ENCODE measurements around the gene AUTS2. TPM values are rescaled to one million over a fixed set of nuclear protein-coding genes. Genes with fewer than 3 reads are reported as not detected.

The AUTS2 gene
- polyA plus RNA-seq, 1 donor = 110 TPM

DNA sequence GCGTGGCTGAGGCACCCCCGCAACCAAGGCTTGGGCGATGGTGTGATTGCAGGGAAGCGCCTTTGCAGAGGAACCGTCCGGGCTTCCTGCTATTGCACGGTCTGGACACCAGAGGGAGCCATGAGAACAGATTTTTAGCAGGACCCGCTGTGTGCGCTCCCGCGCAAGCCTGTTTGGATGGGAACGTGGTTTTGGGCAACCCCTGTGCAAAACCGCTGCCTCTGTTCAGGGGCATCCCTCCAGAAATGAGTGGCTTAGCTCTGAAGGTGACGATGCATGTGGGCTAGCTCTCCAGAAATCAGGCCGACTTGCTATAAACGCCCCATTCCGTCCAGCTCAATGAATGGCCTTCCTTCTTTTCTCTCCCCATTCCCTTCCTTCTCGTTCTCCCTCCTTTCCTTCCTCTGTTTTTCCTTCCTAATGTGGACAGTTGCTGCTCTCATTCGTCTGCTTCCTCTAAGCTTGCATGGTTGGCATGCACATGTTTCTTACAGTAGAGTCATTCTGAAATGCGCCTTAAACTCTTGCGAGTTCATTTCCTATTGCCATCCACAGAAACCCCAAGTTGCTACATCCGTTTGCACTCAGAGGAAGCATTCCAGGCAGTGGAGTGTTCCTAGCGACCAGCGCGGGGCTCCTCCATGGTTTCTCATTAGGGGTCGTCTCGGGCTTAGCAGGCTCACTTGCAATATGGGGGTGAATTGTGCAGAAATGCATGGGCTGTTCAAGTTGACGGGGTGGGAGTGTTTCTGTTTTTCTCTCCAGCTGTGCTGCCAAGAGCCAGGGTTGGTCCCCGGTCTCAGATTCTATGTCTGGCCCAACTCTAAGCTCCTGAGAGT, 1231.2 kb downstream of the AUTS2 start:
- DNase-seq = peak; percentile 28

DNA sequence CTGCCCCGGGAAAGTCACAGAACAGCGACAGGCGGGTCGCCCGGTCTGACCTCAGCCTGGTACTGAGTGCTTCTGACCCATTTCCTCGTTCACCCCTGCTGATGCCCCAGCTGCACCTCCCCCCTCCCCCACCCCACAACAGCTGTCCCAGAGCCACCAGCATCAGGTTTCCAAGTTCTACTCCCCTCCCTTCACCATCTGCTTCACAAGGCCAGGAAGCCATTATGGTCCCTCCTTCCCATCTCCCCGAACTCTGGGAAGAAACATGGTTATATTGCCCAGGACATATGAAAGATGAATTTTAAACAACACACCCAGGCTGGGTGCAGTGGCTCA, 1231.8 kb downstream of the AUTS2 start:
- DNase-seq = no peak

- no peak for DNase-seq
These were observed 1232.2 kb downstream of the AUTS2 start for GRCh38 chr7:70830426-70830825.

GRCh38 chr7:70833726-70834125, 1235.5 kb downstream of the AUTS2 start:
- DNase-seq = no peak

DNA sequence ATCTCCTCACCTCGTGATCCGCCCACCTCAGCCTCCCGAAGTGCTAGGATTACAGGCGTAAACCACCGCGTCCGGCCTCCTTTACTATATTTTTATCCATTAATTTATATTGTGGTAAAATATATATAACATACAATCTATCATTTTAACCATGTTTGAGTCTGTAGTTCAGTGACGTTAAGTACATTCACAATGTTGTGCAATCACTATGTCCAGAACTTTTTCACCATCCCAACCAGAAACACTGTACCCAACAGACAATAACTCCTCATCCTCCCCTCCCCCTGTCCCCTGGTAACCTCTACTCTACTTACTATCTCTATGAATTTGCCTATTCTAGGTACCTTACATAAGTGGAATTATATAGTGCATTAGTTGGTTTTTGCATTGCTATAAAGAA, 1236.1 kb downstream of the AUTS2 start:
- no peak for DNase-seq

DNA sequence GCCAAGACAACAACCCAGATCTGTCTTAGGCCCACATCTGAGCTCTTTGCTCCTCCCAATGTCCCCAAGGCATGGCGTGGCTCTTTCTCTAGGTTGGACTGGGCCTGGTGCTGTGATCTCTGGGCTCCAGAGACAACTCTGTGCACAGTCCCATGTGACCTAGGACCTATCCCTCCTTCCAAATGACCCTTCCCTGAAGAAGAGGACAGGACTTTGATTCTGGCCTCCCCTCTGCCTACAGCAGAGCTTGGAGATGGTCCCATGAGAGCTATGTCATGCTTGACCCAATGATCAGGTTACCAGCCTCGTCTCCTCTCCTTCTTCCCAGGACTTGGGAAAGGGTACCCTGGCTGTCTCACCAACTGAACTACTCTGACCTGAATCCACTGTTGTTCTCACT, 1237.4 kb downstream of the AUTS2 start:
- no peak for DNase-seq

- no peak for DNase-seq
These were observed 1238.0 kb downstream of the AUTS2 start for GRCh38 chr7:70836279-70836678.

GRCh38 chr7:70836946-70837345, 1238.7 kb downstream of the AUTS2 start:
- DNase-seq = no peak

DNA sequence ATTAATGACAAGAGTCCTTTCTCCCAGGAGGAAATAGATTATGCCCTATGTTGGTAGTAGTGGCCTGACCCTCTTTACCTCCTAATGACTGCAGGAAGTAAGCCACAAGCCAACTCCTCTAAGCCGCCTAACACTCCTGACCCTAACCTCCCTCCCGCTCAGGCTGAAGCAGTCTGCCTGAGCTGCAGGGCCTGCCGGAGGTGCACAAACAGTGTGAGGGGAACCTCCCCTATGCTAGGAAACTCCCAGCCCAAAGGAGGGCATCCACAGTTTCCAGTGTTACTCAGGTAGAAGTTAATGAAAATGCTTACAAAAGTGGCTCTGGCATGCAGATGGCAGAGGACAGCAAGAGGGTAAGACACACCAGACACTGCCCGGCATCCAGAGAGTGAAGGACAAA, 1239.3 kb downstream of the AUTS2 start:
- DNase-seq = no peak

DNA sequence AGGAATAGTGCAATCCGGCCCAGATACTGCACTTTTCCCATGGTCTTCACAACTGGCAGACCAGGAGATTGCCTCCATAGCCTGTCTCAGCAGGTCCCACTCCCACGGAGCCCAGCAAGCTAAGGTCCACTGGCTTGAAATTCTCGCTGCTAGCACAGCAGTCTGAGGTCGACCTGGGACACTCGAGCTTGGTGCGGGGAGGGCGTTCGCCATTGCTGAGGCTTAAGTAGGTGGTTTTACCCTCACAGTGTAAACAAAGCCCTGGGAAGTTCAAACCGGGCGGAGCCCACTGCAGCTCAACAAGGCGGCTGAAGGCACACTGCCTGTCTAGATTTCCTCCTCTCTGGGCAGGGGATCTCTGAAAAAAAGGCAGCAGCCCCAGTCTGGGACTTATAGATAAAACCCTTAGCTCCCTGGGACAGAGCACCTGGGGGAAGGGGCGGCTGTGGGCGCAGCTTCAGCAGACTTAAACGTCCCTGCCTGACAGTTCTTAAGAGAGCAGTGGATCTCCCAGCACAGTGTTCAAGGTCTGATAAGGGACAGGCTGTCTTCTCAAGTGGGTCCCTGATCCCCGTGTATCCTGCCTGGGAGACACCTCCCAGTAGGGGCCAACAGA, 1240.1 kb downstream of the AUTS2 start:
- DNase-seq = no peak

All from left kidney (tissue), 2 donors.